Kidney (tissue), 14 donors: Measurements from ENCODE around the gene COPS2. TPM values are rescaled to one million over a fixed set of nuclear protein-coding genes. Genes with fewer than 3 reads are reported as not detected.
A peak's percentile ranks its signal among the peaks of the same experiment; 100 is the strongest.

Source experiments
- DNase-seq, 5 donors: peaks; one replicate each; pipeline ENCODE4 v3.0.0-alpha.2; 2013 to 2020
- FAIRE-seq: peaks from 2 replicates; lab custom pipeline; 2012; peaks lifted over from hg19 to GRCh38; lab: Jason Lieb, UNC
- H3K27ac ChIP-seq, 2 donors: one replicate each; pipeline ENCODE4 v1.7.0; 2013; ENCODE audit warnings: low read depth in 2 of 2, low read length in 2 of 2, inconsistent platforms in 1 of 2
- H3K27me3 ChIP-seq: one replicate; pipeline ENCODE4 v1.7.1; 2013; ENCODE audit warnings: low read length, inconsistent platforms; ENCODE audit not compliant: control insufficient read depth, insufficient read depth
- H3K36me3 ChIP-seq, 3 donors: one replicate each; pipeline versions ENCODE4 v1.7.0 to v1.7.1; 2013; ENCODE audit warnings: low read length in 3 of 3, control low read depth in 1 of 3, inconsistent platforms in 1 of 3; ENCODE audit not compliant: insufficient read depth in 3 of 3, control insufficient read depth in 2 of 3
- H3K4me1 ChIP-seq, 3 donors: one replicate each; pipeline versions ENCODE4 v1.7.0 to v1.7.1; 2013; ENCODE audit warnings: low read length in 3 of 3, inconsistent platforms in 1 of 3, low read depth in 1 of 3; ENCODE audit not compliant: control insufficient read depth in 2 of 3, insufficient read depth in 2 of 3
- H3K4me3 ChIP-seq, 3 donors: one replicate each; pipeline versions ENCODE4 v1.7.0 to v1.8.1; 2013; ENCODE audit warnings: low read length in 3 of 3, control low read depth in 1 of 3, inconsistent platforms in 1 of 3
- H3K9ac ChIP-seq, 3 donors: one replicate each; pipeline versions ENCODE4 v1.7.0 to v1.7.1; 2013; ENCODE audit warnings: low read length in 3 of 3, control low read depth in 1 of 3, inconsistent platforms in 1 of 3
- H3K9me3 ChIP-seq, 3 donors: one replicate each; pipeline versions ENCODE4 v1.7.0 to v1.7.1; 2013; ENCODE audit warnings: low read length in 3 of 3, control low read depth in 1 of 3, inconsistent platforms in 1 of 3; ENCODE audit not compliant: control insufficient read depth in 2 of 3, insufficient read depth in 1 of 3
- CTCF ChIP-seq: IDR thresholded peaks from 3 replicates; pipeline ENCODE4 v1.5.1; 2012; ENCODE audit warnings: mild to moderate bottlenecking, moderate library complexity, borderline replicate concordance; ENCODE audit not compliant: insufficient read depth; ENCODE audit errors: extremely low read depth
- intact Hi-C: fragments of 100-400 bp; cut with DNase I; formaldehyde crosslinking; loops from one replicate; pipeline ENCODE4 v1.11.1; 2022
- polyA plus RNA-seq: library from polyadenylated mRNA; stranded (reverse); fragments of 350-450 nt; fragmentation: Illumina TruSeq; extraction: RNeasy Lipid Tissue Mini Kit (QIAGEN cat#74804); gene quantifications from one replicate; pipeline ENCODE4 v1.2.3, GENCODE V29; 2014; ENCODE audit warnings: low read depth, low replicate concordance; ENCODE audit not compliant: insufficient read depth
- total RNA-seq: library from RNA; stranded (reverse); fragmentation: NEBNext Ultra II Directional; extraction: Animal tissue kit (Norgen Biotek cat#: 25700); gene quantifications from one replicate; pipeline ENCODE4 v1.2.1, GENCODE V29; 2021
- donor health status: control.
- donor health status: control.
- donor health status: control.
- donor health status: control.
- donor health status: control.
- donor health status: DM: yes; HTN: yes; CAD: no.
- donor health status: Normal renal cell carcinoma (clear cell type).

The COPS2 gene
- total and polyA plus RNA-seq, 2 donors from 2014 or later = 42.6 to 60.1 TPM

- FAIRE-seq (no peak), DNase-seq (no peak)
- H3K4me1 ChIP-seq = peaks cover 0 to 5% (median 4%) of the 10 kb centered on the region in 3 donors
- H3K36me3 ChIP-seq = peaks cover 0 to 9% (median 0%) of the 10 kb centered on the region in 3 donors
- H3K9me3 ChIP-seq = no peaks in the 10 kb centered on the region
- H3K27me3 ChIP-seq = no peaks in the 10 kb centered on the region
- TF ChIP-seq CTCF = no peak
- no peak overlapping the region for H3K4me3 ChIP-seq
- intact Hi-C loops = no loop called here
- H3K9ac ChIP-seq = no peak overlapping the region
- H3K27ac ChIP-seq = no peak overlapping the region
These were observed 9.5 kb upstream of the COPS2 start for GRCh38 chr15:49164865-49165264.

DNA sequence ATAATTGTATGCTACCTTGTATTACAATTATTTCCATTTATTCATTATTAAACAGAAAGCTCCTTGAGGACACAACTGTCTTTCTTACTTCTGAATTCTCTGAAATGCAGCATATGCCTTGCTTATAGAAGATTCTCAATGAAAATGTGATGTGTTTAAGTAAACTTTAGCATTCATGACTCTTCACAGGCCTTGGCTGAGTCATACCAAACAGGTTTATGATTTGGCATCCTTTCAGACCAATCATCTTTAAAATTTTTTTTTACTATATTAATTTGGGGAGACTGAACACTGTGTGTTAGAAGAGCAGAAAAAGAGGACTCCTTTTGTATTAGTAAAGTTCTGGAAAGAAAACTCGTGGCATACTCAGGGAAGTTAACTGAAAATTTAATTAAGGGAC lies 8.3 kb upstream of the COPS2 start:
- no peak overlapping the region for H3K4me3 ChIP-seq
- no peaks in the 10 kb centered on the region for H3K4me1 ChIP-seq
- no peak for DNase-seq
- H3K27me3 ChIP-seq = no peaks in the 10 kb centered on the region
- no peaks in the 10 kb centered on the region for H3K9me3 ChIP-seq
- no peak for TF ChIP-seq CTCF
- intact Hi-C loops = no loop called here
- H3K9ac ChIP-seq = no peak overlapping the region
- no peak overlapping the region for H3K27ac ChIP-seq
- FAIRE-seq = no peak
- H3K36me3 ChIP-seq = peaks cover 0 to 9% (median 0%) of the 10 kb centered on the region in 3 donors

- peak overlapping the region; percentile 68 to 85 for H3K27ac ChIP-seq
- FAIRE-seq (no peak), DNase-seq (peak in 4 of 5 donors; percentile 13 to 47 (median 42))
- H3K9ac ChIP-seq = peak overlapping the region; percentile 70 to 99 (median 73)
- H3K9me3 ChIP-seq = no peaks in the 10 kb centered on the region
- no peaks in the 10 kb centered on the region for H3K27me3 ChIP-seq
- H3K4me3 ChIP-seq = peak overlapping the region; percentile 95 to 100 (median 99)
- intact Hi-C loops = no loop called here
- H3K4me1 ChIP-seq = peaks cover 0 to 10% (median 0%) of the 10 kb centered on the region in 3 donors
- no peaks in the 10 kb centered on the region for H3K36me3 ChIP-seq
- no peak for TF ChIP-seq CTCF
These were observed 632 bp upstream of the COPS2 start for GRCh38 chr15:49155834-49156627.

GRCh38 chr15:49154799-49155109 lies 645 bp downstream of the COPS2 start:
- peaks cover 0 to 10% (median 0%) of the 10 kb centered on the region in 3 donors for H3K4me1 ChIP-seq
- no peaks in the 10 kb centered on the region for H3K27me3 ChIP-seq
- peak overlapping the region; percentile 73 to 99 (median 99) for H3K9ac ChIP-seq
- intact Hi-C loops = no loop called here
- no peak for TF ChIP-seq CTCF
- peak overlapping the region; percentile 95 to 100 (median 99) for H3K4me3 ChIP-seq
- FAIRE-seq = no peak
- no peak for DNase-seq
- H3K9me3 ChIP-seq = no peaks in the 10 kb centered on the region
- peak overlapping the region; percentile 57 to 85 for H3K27ac ChIP-seq
- H3K36me3 ChIP-seq = no peaks in the 10 kb centered on the region
